Activated CD4-positive, alpha-beta T cell treated with anti-CD3 and anti-CD28 coated beads for 48 hours (primary cell): ENCODE data around the gene GPC6.

Experiments used
- DNase-seq: peaks from one replicate; pipeline ENCODE4 v3.0.0-alpha.2; 2020

GPC6 gene

DNA sequence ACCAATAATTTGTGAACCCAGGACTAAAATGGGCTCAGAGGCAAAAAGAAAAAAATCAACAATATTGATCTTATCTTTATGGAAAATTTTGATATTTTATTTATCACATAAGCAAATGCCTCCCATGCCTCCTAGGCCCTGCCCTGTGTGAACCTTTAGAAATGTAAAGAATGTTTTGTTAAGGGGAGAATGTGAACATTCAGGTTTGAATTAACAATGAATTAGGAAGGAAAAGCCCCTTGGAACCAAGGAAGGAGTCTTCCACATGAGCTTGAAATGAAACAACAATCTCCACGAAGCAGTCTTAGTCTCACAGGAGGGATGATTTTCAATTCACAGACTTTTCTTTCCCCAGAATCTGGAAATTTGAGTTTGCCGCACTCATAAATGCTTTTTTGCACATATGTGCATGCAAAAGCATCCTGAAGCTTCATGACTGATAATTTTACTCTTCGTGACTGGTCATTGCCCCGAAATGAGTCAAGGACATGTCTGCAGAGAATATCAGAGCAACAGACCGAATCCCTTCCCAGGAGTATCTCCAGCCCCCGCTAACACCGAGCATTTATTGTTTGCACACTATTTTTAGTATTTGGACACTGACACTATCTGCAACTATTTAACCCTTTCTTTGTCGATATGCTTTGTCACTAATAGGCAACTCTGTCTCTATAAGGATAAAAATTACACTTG lies 1117.7 kb downstream of the GPC6 start:
- DNase-seq, result no peak

DNA sequence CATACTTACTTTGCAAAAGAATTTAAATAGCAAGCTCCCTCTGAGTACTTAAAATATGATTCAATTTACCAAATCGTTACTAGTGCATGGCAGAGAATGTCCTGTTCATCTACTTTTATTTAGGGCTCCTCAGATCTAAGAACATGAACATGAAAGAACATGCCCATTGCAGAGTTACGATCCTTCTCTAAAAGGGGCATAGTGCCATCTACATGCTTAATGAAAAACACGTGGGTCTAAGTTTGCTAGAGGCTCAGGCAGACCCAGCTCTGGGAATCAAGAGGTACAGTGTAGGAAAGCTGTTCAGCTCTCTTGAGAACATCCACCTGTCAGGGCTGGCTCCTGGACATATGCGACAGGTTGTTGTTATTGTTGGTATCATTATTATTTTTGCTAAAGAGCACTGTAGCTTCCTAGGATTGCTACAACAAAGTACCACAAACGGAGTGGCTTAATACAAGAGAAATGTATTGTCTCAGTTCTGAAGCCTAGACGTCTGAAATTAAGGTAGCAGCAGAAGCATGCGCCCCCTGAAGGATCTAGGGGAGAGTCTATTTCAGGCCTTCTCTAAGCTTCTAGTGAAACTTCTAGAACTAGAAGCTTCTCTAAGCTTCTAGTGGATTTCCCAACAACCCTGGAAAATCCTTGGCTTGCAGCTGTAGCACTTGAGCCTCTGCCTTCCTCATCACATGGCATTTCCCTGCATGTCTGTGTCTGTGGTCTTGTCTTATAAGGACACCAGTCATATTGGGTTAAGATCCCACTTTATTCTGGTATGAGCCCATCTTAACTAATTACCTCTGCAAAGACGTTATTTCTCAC lies 1119.0 kb downstream of the GPC6 start:
- DNase-seq, result no peak

DNA sequence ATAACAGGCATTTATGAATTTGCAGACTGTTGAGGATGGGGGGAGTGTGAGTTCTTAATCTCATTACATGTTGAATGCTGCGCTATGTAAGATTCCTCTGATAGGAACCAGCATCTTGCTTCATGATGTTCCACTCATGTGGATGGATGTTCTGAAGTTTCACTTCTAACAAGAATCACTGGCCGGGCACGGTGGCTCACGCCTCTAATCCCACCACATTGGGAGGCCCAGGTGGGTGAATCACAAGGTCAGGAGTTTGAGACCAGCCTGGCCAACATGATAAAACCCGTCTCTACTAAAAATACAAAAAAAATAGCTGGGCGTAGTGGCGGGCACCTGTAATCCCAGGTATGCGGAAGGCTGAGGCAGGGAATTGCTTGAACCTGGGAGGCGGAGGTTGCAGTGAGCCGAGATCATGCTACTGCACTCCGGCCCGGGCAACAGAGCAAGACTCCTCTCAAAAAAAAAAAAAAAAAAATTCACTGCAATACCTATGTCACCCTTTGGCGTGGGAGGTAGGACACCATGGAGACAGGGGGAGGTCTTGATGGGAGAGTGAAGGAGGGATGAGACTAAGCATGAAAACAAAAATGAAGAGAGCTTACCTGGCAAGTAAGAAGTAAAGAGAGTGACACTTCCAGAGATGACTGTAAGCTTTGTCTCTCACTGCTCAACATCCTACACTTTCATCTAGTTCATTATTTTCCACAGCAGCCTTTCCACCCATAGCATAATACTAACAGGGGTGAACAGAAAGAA lies 1119.8 kb downstream of the GPC6 start:
- peak; percentile 60 for DNase-seq

DNA sequence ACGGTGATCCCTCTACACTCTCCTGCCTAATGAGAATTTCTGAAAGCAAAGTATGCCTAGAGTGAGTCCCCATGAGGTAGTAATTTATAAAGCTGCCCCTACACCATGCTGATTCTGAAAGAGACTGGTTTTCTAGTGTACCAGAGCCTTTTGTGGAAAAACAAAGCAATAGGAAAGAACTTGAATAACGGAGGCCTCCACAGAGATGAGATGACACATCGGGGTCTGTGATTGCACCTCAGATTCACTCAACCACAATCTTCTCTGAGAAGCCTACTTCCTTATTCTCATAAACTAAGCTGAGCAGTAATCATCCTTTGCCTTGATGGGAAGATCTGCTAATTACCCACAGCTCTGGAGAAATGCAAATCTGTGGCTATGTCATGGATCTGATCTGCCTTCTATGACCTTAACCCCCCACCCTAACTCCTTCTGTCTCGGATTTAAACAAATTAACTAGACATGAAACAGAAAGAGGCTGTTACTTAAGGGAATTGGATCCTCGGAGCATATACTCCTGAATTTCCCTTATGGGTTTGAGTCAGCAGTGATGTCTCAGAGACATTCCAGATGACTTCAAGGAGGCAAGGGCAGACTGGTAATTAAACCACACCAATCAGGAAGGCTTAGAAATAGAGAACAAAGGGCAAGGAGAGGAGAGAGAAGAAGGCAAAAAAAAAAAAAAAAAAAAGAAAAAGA lies 1124.8 kb downstream of the GPC6 start:
- DNase-seq, result peak; percentile 49

DNA sequence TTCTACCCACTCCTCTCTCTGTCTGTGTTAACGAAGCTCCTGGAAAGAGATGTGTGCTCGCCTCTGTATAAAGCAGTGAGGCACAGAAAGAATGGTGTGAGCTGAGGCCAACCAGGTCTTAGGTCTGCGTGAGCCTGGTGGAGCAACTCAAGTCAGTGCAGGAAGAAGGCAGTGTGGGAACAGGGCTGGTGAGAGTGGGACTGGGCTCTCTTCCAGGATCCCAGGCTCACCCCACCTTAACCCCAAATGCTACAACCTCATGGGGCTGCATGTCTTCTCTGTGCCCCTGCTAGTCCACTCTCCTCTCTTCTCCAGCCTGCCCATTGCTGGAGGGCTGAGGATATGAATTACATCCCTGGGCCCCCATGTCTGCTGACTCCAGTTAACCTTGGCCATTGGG lies 1125.5 kb downstream of the GPC6 start:
- no peak for DNase-seq

DNA sequence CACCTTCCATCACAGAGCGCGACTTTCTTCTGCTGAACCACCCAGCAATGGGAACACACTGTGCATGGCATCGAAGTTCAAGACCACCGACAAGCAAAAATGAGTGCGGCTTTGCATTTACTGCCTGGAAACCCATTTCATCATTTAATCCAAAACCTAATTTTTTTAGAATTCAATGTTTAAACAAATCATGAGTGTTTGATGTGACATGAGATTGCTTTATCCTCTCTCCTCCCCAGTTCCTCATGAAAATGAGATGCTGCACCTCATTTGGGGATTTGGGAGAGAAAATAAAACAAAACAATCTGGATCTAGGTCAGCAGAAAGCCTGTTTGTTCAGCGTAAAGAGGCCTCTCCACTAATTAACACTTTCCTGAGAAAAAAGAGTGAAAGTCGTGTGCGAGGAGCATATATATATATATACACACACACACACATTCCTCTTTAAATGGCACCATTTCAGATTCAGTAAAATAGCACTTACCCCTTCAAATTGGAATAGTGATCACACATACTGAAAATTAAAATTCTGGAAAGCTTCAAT lies 1126.6 kb downstream of the GPC6 start:
- no peak for DNase-seq

DNA sequence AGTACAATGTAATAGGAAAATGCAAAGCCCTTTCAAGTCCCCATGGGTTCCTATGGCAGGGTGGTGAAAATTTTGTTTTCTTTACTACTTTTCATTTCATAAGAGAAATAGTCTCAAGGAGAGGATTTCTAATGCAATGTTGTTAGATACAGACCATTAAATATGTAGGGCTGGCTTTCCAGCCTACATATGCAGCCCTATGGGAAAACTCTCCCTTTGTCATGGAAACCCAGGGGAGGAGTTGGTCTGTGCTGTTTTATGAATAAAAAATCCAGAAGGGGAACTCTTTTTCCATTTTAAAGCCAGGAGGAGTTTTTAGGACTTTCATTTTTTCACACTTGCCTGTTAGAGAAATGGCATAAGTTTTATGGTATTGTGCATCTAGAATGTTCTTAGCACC lies 1133.3 kb downstream of the GPC6 start:
- no peak for DNase-seq

DNA sequence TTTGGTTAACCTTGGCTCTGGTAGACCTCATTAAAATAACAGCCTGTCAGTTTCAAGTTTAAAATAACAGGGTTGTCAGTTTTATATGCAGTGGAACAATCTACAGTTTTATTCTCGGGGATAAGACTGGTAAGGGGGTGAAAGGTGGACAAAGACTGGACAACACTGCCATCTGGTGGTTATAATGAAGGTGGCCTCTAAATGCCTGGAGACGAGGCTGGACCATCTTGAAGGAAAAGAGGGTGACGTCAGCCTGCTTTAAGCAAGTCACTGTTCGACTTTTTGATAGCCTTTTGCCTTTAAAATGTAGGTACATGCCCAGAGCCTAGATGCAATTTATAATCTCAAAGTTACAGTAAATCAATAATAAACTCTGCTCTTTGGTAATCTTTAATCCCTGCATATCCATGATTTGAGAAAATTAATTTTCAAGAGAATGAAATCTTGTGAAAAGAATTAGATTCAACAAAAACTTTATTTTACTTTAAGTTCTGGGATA lies 1135.9 kb downstream of the GPC6 start:
- DNase-seq, result peak; percentile 76

DNA sequence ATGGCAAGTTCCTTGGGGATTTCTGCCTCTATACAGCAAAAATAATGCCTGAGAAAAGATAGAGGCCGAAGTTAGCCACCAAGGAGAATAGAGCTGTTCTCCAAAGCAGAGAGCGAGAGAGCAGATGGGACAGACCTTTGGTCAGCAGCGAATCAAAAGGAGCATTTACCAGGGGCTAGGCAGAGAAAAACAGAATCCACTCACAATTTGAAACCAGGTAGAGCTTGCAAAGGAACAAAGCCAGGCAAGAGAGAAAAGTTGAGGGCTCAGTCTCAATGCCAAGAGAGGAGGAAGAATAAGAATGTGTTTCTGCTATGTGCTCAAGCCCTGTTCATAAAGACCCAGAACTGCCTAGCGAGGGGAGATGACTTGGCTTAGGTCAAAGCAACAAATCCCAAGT lies 1140.1 kb downstream of the GPC6 start:
- no peak for DNase-seq

DNA sequence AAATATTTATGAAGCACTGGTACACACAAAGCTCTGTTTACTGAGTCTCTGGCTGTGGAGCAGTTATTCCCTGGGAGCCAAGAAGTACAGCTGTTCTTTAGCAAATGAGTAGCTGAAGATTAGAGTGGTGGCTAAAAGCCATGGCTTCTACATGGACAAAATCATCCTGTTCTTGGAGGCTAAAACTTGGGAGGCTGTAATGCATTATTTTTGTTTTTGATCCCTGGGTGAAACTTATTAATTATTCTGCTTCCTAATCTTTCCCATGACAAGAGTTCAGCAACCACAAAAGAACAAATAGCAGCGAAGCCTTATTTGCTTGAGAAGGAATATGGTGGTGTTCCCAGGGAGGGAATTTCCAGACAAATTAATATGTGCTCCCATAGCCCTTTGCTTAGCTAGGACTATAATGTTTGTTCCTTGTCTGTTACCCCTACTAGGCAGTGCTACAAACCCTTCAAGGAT lies 1143.4 kb downstream of the GPC6 start:
- DNase-seq, result no peak

DNA sequence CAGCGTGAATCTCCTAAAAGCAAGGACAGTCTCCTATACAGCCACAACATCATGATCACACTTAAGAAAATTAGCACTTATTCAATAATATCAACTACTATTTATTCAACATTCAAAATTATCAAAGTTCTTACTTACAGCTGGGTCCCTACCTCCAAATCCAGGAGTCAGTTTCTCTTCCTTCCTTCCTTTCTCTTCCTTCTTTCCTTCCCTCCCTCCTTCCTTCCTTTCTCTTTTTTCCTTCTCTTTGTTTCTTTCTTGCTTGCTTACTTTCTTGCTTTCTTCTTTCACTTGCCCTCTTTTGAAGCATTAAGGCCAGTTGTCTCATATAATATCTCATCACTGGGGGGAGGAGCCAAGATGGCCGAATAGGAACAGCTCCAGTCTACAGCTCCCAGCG lies 1145.2 kb downstream of the GPC6 start:
- DNase-seq, result no peak

DNA sequence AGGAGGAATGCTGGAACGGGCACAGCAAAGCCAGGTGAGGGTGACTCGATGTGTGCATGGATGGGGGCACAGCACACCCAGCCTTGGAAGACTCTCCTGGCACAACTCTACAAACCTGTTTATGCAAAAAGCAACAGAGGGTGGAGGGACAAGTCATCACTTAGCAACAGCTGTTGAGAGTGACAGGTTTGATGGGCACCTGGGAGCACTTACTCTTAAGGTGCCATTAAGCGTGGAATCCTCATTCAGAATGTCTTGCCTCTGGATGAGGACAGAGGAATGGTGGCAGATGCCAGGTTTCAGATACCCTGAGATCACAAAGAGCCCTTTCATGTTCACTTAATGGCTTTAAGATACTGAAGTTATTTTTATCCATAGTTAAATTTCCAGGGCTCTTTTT lies 1155.9 kb downstream of the GPC6 start:
- DNase-seq, result no peak

DNA sequence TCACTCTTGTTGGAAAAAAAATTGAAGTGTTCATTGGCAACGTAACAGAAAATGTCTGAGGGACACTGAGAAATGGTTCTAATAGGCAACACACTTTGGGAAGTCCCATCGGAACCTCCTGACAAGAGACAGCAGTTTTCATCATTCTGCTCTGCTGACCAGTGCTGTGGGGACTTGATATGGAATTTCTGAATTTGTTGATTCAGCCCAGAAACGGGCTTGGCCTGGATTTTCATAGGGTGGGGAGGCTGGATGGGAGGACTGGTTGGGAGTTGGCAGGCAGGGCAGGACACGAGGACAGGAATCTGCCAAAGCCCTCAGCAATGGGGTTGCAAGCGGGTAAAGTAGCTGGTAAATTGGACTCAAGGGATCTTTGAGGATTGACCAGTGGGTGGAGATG lies 1156.4 kb downstream of the GPC6 start:
- no peak for DNase-seq

DNA sequence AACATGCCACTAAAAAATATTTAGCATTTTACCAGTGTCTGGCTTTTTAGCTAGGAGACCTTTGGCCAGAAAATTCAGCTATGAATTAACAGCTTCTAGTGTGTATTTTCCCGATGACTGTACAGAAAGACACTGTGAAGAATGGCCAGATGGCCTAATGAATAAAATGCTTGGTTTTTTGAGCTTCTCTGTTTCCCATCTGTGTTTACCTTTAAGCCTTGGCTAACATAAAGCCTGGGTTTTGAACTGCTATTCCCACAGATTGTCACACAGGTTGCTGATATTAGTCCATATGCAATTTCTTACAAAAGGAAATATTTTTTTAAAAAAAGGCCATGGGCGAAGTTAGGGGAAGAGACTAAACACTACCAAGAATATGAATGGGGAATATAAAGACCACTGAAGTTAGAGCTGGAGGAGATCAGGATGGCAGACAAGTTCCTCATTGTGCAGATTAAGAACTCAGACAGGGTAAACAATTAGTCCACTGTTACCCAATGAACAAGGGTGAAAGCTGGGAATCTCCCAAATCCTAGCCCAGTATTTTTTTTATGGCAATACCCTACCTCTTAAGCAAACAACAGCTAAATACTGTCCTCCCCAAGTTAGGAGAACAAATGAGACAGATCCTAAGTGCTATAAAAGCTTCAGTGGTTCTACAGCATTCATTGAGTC lies 1157.8 kb downstream of the GPC6 start:
- DNase-seq, result no peak

DNA sequence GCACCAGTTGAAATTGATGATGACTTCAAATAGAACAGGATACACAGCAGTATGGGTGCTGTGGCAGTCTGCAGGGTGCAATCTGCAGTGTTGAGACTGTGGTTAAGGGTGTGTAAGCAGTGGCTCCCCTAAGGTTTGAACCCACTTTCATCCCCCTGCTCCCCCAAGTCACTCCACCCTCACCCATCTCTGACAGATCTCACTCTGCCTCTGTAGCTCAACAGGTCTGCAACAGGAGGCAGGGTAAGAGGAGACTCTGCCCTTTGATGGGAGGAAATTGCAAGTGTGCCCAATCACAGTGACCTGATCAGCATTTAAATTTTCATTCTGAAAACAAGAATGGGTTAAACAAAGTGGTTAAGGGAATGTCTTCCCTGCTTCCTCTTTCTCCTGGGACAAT lies 1160.4 kb downstream of the GPC6 start:
- DNase-seq, result no peak

DNA sequence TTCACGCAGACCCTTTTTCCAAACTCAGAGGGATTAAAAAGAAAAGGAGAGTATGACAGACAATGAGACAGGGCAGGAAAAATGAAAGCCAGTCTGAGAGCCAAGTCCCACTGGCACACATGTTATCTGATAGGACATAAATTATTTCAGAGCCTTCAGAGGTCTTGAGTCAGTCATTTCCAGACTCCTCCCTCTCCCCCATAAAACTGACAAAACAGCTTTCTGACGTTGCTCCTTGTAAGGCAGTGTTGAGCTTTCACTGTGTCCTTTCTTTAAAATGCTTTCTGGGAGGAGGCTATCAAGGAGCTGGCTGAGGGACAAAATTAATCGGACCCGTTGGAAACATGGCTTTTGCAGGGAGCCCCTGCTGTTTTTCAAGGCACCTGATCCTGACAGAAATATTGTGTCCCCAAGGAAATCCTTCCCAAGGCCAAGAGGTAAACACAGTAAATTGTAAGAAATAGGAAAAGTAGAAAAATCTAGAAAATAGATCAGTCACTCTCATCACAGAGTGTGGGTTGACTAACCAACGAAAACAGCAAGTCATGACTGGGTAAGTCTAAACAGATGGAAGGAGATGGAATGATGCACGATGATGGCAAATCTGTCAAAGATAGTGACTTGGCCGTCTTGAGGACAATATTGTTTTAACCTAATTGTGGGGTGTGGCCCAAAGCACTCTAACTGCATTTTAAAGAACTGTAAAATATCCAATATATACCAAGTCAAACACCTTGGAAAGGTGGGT lies 1163.2 kb downstream of the GPC6 start:
- no peak for DNase-seq

DNA sequence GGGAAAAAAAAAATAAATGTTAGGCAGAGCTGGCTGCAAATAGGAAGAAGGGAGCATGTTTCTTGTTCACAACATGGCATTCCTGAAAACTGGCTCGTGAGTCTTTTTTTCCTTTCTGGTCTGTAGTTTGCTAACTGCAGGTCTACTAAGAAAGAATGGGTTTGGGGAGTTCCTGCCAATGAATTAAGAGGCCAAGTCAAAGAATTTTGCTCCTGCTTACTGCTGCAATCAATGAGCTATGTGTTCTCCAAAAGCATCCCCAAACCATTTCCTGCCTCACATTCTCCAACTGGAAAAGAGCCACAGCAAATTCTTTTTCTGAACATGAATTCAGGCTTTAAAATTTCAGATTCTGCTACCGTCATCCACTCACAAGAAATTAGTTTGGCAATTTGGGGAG lies 1164.3 kb downstream of the GPC6 start:
- no peak for DNase-seq

DNA sequence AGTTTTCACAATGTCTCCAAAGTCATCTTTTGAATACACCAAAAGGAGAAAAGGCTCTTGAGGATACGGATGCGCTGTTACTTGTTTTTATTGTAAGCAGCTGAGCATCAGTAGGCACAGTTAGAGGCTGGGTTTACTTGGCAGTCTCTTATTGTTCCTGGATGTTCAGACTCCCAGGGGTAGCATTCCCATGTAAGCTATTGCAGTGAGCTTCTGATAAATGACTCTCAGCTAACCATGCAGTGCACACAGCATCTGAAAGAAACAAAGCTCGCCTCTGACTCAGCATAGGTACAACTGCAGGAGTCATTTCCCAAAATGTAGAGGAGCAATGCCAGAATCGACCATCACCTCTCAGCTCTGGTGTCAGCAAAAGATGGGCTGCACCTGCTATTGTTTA lies 1168.1 kb downstream of the GPC6 start:
- DNase-seq, result no peak

DNA sequence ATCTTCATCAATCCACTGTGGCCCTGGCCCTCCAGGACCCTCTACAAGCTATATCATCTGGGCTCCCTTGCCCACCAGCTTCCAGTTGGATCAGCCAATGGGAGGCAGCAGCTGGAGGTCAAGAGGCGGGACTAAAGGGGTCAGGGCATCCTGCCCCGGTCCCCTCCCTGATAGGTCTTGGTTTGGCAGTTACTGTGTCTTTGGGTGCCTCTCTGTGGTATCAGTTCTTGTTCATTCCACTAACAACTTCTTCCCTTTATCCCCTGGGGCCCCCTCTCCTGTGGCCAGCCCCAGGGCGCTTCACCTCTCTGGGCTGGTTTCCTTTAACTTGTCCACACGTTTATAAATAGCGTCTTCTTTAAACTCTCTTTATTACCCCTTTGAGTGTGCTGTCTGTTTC lies 1169.3 kb downstream of the GPC6 start:
- DNase-seq, result no peak

DNA sequence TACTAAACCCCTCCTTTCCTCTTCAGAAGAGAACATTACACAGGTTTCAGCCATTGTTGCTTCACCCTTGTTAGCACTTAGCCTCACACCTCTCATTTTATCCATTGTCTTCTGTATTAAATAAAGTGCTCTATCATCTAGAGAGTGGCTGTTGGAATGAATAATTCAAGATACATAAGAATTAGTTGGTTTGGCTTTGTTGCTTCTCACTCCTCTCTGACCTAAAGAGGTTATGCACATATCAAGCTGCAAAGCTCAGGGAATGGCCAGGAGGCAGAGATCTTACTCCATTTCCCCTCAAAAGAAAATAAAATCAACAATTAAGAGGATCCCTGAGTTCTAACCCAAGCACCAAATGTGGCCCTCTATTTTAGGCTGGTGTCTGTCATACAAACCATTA lies 1173.2 kb downstream of the GPC6 start:
- no peak for DNase-seq

DNA sequence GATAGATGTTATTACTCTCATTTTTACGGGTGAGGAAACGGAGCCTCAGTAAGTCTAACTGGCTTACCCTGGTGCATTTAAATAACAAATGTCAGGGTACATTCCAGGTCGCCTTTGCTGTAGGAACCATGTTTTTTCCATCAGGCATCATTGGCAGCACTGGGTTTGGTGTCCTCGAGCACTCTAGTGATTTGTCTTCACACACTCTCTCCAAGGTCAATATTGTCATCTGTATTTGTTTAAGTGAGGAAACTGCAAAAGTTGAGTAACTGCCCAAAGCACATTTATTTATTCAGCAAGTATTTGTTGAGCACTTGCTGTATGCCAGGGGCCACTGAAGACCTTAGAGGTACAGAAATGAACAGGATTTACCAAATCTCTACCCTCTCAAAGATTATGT lies 1174.3 kb downstream of the GPC6 start:
- DNase-seq, result no peak
